ENCODE results near the gene ZMYND8.

DNA sequence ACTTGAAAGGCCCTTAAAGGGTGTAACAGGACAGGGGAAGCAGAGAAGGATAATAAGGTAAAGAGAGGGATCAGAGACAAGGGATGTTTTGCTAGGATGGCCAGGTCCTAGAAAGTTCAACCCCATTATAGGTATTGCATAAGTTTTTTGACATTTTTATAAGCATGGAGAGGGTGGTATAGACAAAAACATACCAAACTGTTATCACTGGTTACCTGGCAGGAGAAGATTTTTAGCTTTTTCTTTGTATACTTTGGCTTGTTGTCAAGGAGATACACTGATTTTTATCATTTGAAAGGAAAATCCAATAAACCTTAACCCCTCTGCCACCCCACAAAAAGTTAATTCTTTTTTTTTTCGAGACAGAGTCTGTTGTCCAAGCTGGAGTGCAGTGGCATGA, 28.4 kb downstream of the ZMYND8 start:
- TF ChIP-seq, protein P1, sequence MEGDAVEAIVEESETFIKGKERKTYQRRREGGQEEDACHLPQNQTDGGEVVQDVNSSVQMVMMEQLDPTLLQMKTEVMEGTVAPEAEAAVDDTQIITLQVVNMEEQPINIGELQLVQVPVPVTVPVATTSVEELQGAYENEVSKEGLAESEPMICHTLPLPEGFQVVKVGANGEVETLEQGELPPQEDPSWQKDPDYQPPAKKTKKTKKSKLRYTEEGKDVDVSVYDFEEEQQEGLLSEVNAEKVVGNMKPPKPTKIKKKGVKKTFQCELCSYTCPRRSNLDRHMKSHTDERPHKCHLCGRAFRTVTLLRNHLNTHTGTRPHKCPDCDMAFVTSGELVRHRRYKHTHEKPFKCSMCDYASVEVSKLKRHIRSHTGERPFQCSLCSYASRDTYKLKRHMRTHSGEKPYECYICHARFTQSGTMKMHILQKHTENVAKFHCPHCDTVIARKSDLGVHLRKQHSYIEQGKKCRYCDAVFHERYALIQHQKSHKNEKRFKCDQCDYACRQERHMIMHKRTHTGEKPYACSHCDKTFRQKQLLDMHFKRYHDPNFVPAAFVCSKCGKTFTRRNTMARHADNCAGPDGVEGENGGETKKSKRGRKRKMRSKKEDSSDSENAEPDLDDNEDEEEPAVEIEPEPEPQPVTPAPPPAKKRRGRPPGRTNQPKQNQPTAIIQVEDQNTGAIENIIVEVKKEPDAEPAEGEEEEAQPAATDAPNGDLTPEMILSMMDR (IDR thresholded peaks at IDR 0.05): no peak
- no peak for TF ChIP-seq POLR2A (IDR thresholded peaks at IDR 0.05)

Measured in Peyer's patch (tissue), 4 donors.